Measurements from ENCODE around the gene ZNF236. TPM values are rescaled to one million over a fixed set of nuclear protein-coding genes. Genes with fewer than 3 reads are reported as not detected.
A peak's percentile ranks its signal among the peaks of the same experiment; 100 is the strongest.

ZNF236 gene
- total RNA-seq, 1 experiment from 2014 or later = 27.1 TPM

DNA sequence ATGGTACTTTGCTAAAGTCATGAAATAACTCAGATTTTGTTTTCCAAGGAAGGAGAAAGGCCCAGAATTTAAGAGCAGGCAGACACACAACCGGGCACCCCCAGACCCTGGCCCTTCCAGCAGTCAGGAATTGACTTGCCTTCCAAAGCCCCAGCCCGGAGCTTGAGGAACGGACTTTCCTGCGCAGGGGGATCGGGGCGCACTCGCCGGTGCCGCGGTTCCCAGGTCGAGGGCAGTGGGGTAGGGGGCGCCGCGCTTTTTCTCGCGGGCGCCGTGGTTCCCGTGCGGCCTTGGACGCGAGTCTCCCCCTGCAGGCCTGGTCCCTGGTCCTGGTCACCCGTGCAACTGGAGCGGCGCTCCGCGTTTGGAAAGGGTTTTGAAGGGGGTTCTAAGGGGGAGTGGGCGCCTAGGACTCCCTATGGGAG is 1.2 kb downstream of the ZNF236 start:
- no peaks in the 10 kb centered on the region for H3K9me2 ChIP-seq (replicated peaks; ENCODE audit: insufficient read depth, low read length)
- no peaks in the 10 kb centered on the region for H3K27me3 ChIP-seq (ENCODE audit: low read length)
- no peaks in the 10 kb centered on the region for H3K9me3 ChIP-seq (ENCODE audit: low read length)
- H4K20me1 ChIP-seq (ENCODE audit: insufficient read depth, low read depth, low read length) = no peaks in the 10 kb centered on the region
- peaks cover 90% of the 10 kb centered on the region for H3K79me2 ChIP-seq (ENCODE audit: low read length)
- peaks cover 4% of the 10 kb centered on the region; the same call in 1 of the 2 replicates for H3K36me3 ChIP-seq (ENCODE audit: insufficient read depth, low read length)
- peak; percentile 67 for DNase-seq
- H3K4me1 ChIP-seq (ENCODE audit: low read length) = peaks cover 57% of the 10 kb centered on the region
- H3K27ac ChIP-seq (ENCODE audit: low read length) = peak overlapping the region; percentile 69
- no peak overlapping the region for H2AFZ ChIP-seq (ENCODE audit: low read length)
- peak overlapping the region; percentile 95 for H3K9ac ChIP-seq (ENCODE audit: low read length)
- H3K4me3 ChIP-seq (ENCODE audit: low read length) = peak overlapping the region; percentile 96
- H3K4me2 ChIP-seq (ENCODE audit: low read depth, low read length, poor library complexity, severe bottlenecking) = peak overlapping the region; percentile 87

DNA sequence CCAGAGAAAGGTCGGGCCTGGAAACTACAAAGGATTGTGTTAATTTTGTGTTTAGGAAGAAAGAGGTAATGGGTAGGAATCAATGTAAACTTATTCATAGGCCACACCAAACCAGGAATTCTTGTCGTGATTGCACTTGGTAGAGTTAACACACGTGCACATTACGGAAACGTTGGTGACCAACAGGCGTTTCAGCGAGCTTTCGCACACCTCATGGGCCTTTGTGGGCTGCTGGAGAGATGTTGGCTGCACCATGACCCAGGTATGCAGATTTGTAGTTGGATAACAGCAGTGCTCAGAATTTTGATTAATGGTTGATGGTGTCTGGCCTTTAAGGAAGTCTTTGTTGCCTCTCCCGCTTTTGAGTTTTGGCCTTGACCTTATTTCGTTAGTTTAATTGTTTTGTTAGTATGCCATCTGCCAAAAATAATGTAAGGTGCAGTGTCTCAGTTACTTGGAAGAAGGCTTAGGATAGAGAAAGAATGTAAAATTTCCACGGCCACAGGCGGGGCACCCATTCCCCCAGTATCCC is 1.9 kb downstream of the ZNF236 start:
- H3K36me3 ChIP-seq (ENCODE audit: insufficient read depth, low read length) = no peaks in the 10 kb centered on the region
- H3K9me3 ChIP-seq (ENCODE audit: low read length) = no peaks in the 10 kb centered on the region
- H3K4me2 ChIP-seq (ENCODE audit: low read depth, low read length, poor library complexity, severe bottlenecking) = peak overlapping the region; percentile 87
- H2AFZ ChIP-seq (ENCODE audit: low read length) = no peak overlapping the region
- H3K9me2 ChIP-seq (replicated peaks; ENCODE audit: insufficient read depth, low read length) = no peaks in the 10 kb centered on the region
- H3K27ac ChIP-seq (ENCODE audit: low read length) = peak overlapping the region; percentile 69
- DNase-seq = peak; percentile 60
- H4K20me1 ChIP-seq (ENCODE audit: insufficient read depth, low read depth, low read length) = no peaks in the 10 kb centered on the region
- peaks cover 57% of the 10 kb centered on the region for H3K4me1 ChIP-seq (ENCODE audit: low read length)
- peak overlapping the region; percentile 96 for H3K4me3 ChIP-seq (ENCODE audit: low read length)
- H3K9ac ChIP-seq (ENCODE audit: low read length) = peak overlapping the region; percentile 95
- peaks cover 91% of the 10 kb centered on the region for H3K79me2 ChIP-seq (ENCODE audit: low read length)
- no peaks in the 10 kb centered on the region for H3K27me3 ChIP-seq (ENCODE audit: low read length)

DNA sequence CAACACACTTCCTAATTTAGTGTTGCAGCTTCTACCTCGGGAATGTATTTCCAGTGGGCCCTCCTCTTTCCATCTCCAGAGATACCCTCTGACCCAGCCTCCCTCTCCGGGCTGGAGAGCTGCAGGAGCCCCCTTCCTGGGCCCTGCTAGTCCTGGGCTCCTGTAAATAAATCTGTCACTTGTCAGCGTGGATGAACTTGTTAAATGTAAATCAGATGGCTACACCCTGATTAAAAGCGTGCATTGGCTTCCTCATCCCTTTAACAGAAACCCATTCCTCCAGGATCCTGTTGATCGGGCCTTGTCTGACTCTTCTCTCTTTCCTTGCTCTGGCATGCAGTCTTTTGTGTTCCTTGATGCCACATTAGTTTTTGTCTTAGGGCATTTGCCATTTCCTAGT is 2.4 kb downstream of the ZNF236 start:
- Histone ChIP-seq H3K4me1 (ENCODE audit: low read length) (peaks cover 54% of the 10 kb centered on the region), H3K9me3 (ENCODE audit: low read length) (no peaks in the 10 kb centered on the region), H3K9me2 (replicated peaks; ENCODE audit: insufficient read depth, low read length) (no peaks in the 10 kb centered on the region), H3K27ac (ENCODE audit: low read length) (peak overlapping the region; percentile 69), H3K27me3 (ENCODE audit: low read length) (no peaks in the 10 kb centered on the region), H3K9ac (ENCODE audit: low read length) (peak overlapping the region; percentile 95), H4K20me1 (ENCODE audit: insufficient read depth, low read depth, low read length) (no peaks in the 10 kb centered on the region), H3K4me3 (ENCODE audit: low read length) (peak overlapping the region; percentile 96; the same call in 1 of the 2 replicates), H2AFZ (ENCODE audit: low read length) (no peak overlapping the region), H3K4me2 (ENCODE audit: low read depth, low read length, poor library complexity, severe bottlenecking) (peak overlapping the region; percentile 87), H3K79me2 (ENCODE audit: low read length) (peaks cover 91% of the 10 kb centered on the region), H3K36me3 (ENCODE audit: insufficient read depth, low read length) (no peaks in the 10 kb centered on the region)
- DNase-seq = no peak

DNA sequence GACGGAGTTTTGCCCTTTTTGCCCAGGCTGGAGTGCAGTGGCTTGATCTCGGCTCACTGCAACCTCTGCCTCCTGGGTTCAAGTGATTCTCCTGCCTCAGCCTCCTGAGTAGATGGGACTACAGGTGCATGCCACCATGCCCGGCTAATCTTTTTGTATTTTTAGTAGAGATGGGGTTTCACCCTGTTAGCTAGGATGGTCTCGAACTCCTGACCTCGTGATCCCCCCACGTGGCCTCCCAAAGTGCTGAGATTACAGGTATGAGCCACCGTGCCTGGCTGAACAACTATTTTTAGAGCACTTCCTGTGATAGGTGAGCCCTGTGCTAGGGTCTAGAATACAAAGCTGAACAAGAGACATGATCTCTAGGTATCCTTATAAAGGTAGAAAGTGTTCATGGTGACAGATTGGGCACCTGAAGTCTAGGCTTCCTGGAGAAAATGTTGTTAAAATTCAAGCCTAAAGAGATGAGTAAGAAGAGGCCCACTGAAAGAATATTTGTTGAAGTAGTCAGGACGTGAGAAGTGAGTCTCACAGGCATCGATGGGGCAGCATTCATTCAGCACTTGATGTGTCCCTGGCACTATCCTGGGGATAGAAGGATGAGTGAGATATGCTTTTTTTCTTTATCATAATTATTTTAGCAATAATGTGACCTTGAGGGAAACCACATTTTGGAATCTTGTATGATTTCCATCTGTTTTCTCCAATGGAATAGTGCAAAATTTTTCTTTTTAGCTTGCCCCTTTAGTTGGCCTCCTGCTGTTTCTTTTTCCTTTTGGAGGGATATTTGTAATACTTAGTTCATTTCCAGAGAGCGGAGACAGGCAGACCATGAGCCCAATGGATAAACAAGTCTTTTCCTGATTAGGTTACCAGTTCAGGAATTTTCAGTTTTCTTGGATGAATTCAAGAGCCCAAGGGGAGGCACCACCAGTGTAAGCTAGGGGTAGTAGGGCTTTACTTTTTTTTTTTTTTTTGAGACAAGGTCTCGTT is 5.1 kb downstream of the ZNF236 start:
- H2AFZ ChIP-seq (ENCODE audit: low read length) = no peak overlapping the region
- no peaks in the 10 kb centered on the region for H3K9me2 ChIP-seq (replicated peaks; ENCODE audit: insufficient read depth, low read length)
- H4K20me1 ChIP-seq (ENCODE audit: insufficient read depth, low read depth, low read length) = no peaks in the 10 kb centered on the region
- no peak for DNase-seq
- H3K4me1 ChIP-seq (ENCODE audit: low read length) = peaks cover 39% of the 10 kb centered on the region
- H3K9ac ChIP-seq (ENCODE audit: low read length) = no peak overlapping the region
- H3K27me3 ChIP-seq (ENCODE audit: low read length) = no peaks in the 10 kb centered on the region
- no peaks in the 10 kb centered on the region for H3K36me3 ChIP-seq (ENCODE audit: insufficient read depth, low read length)
- H3K4me3 ChIP-seq (ENCODE audit: low read length) = no peak overlapping the region
- peaks cover 96% of the 10 kb centered on the region for H3K79me2 ChIP-seq (ENCODE audit: low read length)
- peak overlapping the region; percentile 5; the same call in 1 of the 2 replicates for H3K27ac ChIP-seq (ENCODE audit: low read length)
- H3K9me3 ChIP-seq (ENCODE audit: low read length) = no peaks in the 10 kb centered on the region
- H3K4me2 ChIP-seq (ENCODE audit: low read depth, low read length, poor library complexity, severe bottlenecking) = no peak overlapping the region

DNA sequence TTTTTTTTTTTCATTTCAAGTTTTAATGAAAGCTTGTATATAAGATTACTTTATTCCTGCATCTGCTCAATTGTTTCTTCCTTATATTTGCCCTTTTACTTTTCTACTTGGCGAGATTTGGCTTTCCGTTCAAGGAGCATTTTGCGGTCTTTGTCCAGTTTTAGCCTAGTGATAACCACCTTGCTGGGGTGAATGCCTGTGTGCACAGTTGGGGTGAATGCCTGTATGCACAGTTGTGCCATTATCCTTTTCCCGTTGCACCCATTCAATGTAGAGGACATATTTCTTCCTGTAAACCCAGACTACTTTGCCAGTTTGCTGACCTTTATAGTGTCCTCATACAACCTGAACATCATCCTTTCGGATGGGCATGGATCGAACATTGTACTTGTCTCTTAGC is 12.0 kb downstream of the ZNF236 start:
- no peaks in the 10 kb centered on the region for H3K36me3 ChIP-seq (ENCODE audit: insufficient read depth, low read length)

DNA sequence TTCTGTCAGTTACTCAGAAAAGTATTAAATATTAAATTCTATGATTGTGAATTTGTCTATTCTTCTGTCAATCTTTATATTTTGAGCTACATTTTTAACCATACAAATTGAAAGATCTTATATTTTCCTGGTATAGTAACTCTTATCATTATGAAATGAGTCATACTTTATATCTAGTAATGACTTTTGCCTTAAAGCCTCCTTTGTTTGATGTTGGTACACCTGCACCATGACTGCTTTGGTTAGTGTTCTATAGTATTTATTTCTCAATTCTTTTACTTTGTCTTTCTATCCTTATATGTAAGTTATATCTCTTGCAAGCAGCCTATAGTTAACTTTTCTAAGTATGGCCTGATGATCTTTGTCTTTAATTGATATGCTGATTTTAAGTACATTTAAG is 13.0 kb downstream of the ZNF236 start:
- no peak overlapping the region for H3K4me3 ChIP-seq (ENCODE audit: low read length)
- no peak for DNase-seq
- no peak overlapping the region for H3K9ac ChIP-seq (ENCODE audit: low read length)
- no peaks in the 10 kb centered on the region for H3K36me3 ChIP-seq (ENCODE audit: insufficient read depth, low read length)
- no peaks in the 10 kb centered on the region for H3K9me2 ChIP-seq (replicated peaks; ENCODE audit: insufficient read depth, low read length)
- H2AFZ ChIP-seq (ENCODE audit: low read length) = no peak overlapping the region
- no peaks in the 10 kb centered on the region for H3K9me3 ChIP-seq (ENCODE audit: low read length)
- H4K20me1 ChIP-seq (ENCODE audit: insufficient read depth, low read depth, low read length) = no peaks in the 10 kb centered on the region
- H3K4me1 ChIP-seq (ENCODE audit: low read length) = peaks cover 39% of the 10 kb centered on the region
- peaks cover 98% of the 10 kb centered on the region for H3K79me2 ChIP-seq (ENCODE audit: low read length)
- H3K27me3 ChIP-seq (ENCODE audit: low read length) = no peaks in the 10 kb centered on the region
- no peak overlapping the region for H3K4me2 ChIP-seq (ENCODE audit: low read depth, low read length, poor library complexity, severe bottlenecking)
- H3K27ac ChIP-seq (ENCODE audit: low read length) = no peak overlapping the region

More for the DNA sequence above, 12.0 kb downstream of the ZNF236 start:
- H4K20me1 ChIP-seq (ENCODE audit: insufficient read depth, low read depth, low read length) = no peaks in the 10 kb centered on the region
- H3K4me3 ChIP-seq (ENCODE audit: low read length) = no peak overlapping the region
- H3K27me3 ChIP-seq (ENCODE audit: low read length) = no peaks in the 10 kb centered on the region
- H3K9ac ChIP-seq (ENCODE audit: low read length) = no peak overlapping the region
- H3K4me2 ChIP-seq (ENCODE audit: low read depth, low read length, poor library complexity, severe bottlenecking) = no peak overlapping the region
- no peaks in the 10 kb centered on the region for H3K9me3 ChIP-seq (ENCODE audit: low read length)
- DNase-seq = no peak
- no peak overlapping the region for H3K27ac ChIP-seq (ENCODE audit: low read length)
- H3K79me2 ChIP-seq (ENCODE audit: low read length) = peaks cover 98% of the 10 kb centered on the region
- no peak overlapping the region for H2AFZ ChIP-seq (ENCODE audit: low read length)
- H3K4me1 ChIP-seq (ENCODE audit: low read length) = peaks cover 32% of the 10 kb centered on the region
- H3K9me2 ChIP-seq (replicated peaks; ENCODE audit: insufficient read depth, low read length) = no peaks in the 10 kb centered on the region

DNA sequence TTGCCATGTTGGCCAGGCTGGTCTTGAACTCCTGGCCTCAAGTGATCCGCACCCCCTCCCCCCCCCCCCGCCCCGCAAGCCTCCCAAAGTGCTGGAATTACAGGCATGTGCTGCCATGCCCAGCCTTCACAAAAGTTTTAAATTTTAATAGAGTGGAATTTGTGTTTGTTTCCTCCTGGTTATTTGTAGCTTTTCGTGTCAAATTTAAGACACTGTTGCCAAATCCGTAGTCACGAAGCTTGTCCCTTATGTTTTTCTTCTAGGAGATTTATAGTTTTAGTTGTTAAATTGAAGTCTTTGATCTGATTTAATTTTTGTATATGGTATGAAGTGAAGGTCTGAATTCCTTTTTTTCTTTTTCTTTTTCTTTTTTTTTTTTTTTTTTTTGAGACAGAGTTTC is 14.7 kb downstream of the ZNF236 start:
- Histone ChIP-seq H3K9me2 (replicated peaks; ENCODE audit: insufficient read depth, low read length) (no peaks in the 10 kb centered on the region), H3K79me2 (ENCODE audit: low read length) (peaks cover 98% of the 10 kb centered on the region), H2AFZ (ENCODE audit: low read length) (no peak overlapping the region), H3K4me1 (ENCODE audit: low read length) (peaks cover 49% of the 10 kb centered on the region), H3K4me3 (ENCODE audit: low read length) (no peak overlapping the region), H3K9me3 (ENCODE audit: low read length) (no peaks in the 10 kb centered on the region), H3K36me3 (ENCODE audit: insufficient read depth, low read length) (no peaks in the 10 kb centered on the region), H3K9ac (ENCODE audit: low read length) (no peak overlapping the region), H3K27me3 (ENCODE audit: low read length) (no peaks in the 10 kb centered on the region), H3K4me2 (ENCODE audit: low read depth, low read length, poor library complexity, severe bottlenecking) (no peak overlapping the region), H3K27ac (ENCODE audit: low read length) (no peak overlapping the region), H4K20me1 (ENCODE audit: insufficient read depth, low read depth, low read length) (no peaks in the 10 kb centered on the region)
- DNase-seq = no peak

DNA sequence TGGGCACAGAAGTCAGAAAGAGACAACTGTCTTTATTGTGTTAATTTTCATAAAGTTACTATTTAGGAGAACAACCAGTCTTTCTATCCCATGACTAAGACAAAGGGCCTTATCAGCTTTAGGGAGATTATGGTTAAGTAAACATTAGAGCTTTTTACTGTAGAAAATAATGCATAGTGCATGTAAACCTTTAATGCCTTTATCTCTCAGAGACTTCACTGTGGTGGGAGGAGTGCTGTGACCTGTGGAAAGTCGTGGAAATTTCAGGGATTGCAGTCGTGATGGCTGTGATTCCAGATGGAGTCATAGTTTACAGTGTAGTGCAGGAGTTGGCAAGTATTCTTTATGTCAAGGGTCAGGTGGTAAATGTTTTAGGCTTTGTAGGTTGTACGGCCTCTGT is 15.8 kb downstream of the ZNF236 start:
- Histone ChIP-seq H3K9ac (ENCODE audit: low read length) (peak overlapping the region; percentile 32), H3K9me3 (ENCODE audit: low read length) (no peaks in the 10 kb centered on the region), H3K4me3 (ENCODE audit: low read length) (peak overlapping the region; percentile 14; the same call in 1 of the 2 replicates), H4K20me1 (ENCODE audit: insufficient read depth, low read depth, low read length) (no peaks in the 10 kb centered on the region), H3K79me2 (ENCODE audit: low read length) (peaks cover 98% of the 10 kb centered on the region), H3K36me3 (ENCODE audit: insufficient read depth, low read length) (no peaks in the 10 kb centered on the region), H3K27me3 (ENCODE audit: low read length) (no peaks in the 10 kb centered on the region), H2AFZ (ENCODE audit: low read length) (0 out of 2 replicates have a peak overlapping the region, but pooled peaks have one; percentile 9), H3K4me2 (ENCODE audit: low read depth, low read length, poor library complexity, severe bottlenecking) (peak overlapping the region; percentile 46), H3K27ac (ENCODE audit: low read length) (peak overlapping the region; percentile 32), H3K9me2 (replicated peaks; ENCODE audit: insufficient read depth, low read length) (no peaks in the 10 kb centered on the region), H3K4me1 (ENCODE audit: low read length) (peaks cover 55% of the 10 kb centered on the region)
- DNase-seq = no peak

Measured in Karpas-422 (cell line).